G401.6 (cell line): Measurements from ENCODE around the gene AQP12A.

ENCODE experiments used
- FAIRE-seq: peaks from 2 replicates; lab custom pipeline; 2012; peaks lifted over from hg19 to GRCh38; lab: Jason Lieb, UNC

Gene AQP12A

GRCh38 chr2:240724431-240724830 is 32.8 kb downstream of the AQP12A start:
- FAIRE-seq, result no peak

GRCh38 chr2:240725266-240725665 is 33.6 kb downstream of the AQP12A start:
- FAIRE-seq, result no peak

- FAIRE-seq, result no peak
These were observed 34.0 kb downstream of the AQP12A start for GRCh38 chr2:240725671-240726070.

GRCh38 chr2:240726876-240727275 is 35.2 kb downstream of the AQP12A start:
- no peak for FAIRE-seq

DNA sequence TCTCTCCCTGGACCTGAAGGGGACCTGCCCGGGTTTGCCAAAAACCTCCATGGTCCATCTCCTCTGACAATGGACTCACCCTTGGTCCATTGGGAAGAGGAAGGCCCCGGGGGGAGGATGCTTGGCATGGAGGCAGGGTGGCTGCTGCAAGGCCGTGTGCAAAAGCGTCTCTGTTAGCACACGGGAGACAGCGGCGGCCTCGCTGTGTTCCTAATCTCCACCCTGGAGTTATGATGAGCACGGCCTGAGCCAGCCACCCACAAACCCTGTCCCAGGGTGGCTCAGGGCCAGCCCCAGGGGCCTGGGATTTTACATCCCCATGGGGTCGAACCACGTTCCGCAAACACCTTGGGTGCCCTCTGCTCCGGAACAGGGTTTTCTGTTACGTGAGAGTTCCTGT is 35.8 kb downstream of the AQP12A start:
- no peak for FAIRE-seq

DNA sequence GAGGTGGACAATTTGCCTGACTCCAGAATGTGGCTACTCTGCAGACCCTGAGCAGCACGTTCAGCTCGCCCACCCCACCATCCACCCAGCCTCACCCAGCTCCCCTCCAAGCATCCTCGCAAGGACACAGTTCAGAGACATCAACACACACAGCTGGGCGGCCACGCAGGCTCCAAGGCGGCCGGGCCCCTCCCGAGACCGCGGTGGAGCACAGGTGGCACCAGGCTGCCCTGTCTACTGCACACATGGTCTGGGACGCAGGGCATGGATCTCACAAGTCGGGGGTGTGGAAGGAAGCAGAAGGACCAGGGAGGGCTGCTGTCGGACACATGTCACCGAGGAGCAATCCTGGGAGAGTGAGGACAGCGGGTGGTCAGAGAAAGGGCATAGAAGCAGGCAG is 36.2 kb downstream of the AQP12A start:
- FAIRE-seq, result no peak

- no peak for FAIRE-seq
These were observed 36.7 kb downstream of the AQP12A start for GRCh38 chr2:240728361-240728760.

GRCh38 chr2:240728827-240729226 is 37.2 kb downstream of the AQP12A start:
- no peak for FAIRE-seq

DNA sequence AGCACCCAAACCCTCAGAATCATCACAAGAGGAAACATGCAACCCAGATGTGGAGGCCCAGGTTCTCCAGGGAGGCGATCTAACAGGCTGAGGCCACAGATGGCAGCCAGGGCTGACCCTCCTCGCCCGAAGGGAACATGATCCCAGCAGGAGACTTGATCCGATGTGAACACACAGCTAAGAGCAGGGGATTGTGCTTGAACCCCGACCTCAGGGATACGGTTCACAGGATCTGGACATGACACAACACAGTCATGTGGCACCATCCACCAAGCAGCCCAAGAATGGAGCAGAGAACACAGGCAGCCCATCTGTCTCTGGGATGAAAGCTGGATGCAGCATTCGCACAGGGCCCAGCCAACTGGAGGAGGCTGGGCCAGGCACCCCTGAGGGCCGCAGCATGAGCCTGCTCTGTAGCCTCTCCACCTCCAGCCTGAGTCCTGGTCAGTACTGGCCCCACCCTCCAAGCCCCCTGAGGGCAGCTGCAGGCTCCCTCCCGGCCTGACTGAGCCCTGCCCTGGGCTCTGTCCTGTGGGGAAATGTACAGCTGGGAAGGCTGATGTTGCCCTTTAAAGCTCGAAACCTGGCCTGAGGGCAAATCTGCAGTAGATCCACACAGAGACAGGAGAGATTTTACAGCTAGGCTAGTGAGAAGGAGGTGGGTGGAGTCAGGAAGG is 39.0 kb downstream of the AQP12A start:
- no peak for FAIRE-seq

GRCh38 chr2:240731178-240731545 is 39.5 kb downstream of the AQP12A start:
- no peak for FAIRE-seq

DNA sequence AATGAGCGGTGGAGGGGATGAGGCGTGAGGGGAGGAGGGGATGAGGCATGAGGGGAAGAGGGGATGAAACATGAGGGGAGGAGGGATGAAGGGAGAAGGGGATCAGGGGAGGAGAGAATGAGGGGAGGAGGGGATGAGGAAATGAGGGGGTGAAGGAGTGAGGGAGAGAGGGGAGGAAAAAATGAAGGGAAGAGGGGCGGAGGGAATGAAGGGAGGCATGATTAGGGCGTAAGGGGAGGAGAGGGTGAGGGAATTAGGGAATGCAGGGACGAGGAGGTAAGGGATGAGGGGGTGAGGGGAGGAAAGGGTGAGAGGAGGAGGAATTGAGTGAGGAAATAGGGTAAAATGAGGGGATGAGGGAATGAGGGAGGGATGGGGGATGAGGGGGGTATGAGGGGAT is 40.5 kb downstream of the AQP12A start:
- FAIRE-seq, result no peak

- no peak for FAIRE-seq
These were observed 41.4 kb downstream of the AQP12A start for GRCh38 chr2:240732911-240733622.

GRCh38 chr2:240733803-240734495 is 42.3 kb downstream of the AQP12A start:
- FAIRE-seq, result no peak

DNA sequence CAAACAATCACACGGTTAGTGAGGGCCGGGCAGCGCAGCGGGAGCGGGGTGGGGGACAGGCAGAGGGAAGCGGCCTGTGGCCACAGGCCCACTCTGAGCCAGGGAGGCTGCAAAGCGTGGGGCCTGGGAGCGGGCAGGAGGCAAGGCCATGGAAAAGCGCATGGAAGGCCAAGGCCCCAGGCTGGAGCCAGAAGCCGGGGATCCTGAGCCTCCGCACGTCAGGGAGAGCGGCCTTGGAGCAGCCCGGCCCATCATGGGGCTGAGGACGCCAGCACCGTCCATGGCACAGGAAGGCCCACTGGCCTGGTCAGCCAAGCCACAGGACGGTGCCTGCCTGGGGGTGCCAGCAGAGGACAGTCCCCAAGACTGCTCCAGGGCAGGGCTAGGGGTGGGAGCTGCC is 43.1 kb downstream of the AQP12A start:
- no peak for FAIRE-seq

DNA sequence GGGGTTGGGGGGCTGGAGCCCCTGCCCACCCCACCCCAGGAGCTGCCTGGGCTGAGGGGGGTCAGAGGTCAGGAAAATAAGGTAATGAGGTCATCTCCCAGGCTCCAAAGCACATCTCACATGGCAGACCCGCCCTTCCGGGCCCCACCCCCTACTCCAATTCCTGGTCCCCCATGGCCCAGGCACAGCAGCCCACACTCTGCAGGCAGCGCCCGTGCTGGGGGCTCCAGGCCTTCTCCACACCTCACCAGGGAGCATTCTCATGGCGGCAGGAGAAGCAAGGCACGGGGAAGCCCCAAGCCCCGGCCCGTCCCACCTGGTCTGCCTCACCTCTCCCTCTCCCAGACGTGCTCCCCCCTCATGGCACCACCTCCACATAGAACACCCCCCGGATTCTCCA is 43.8 kb downstream of the AQP12A start:
- FAIRE-seq, result no peak

- FAIRE-seq, result no peak
These were observed 44.9 kb downstream of the AQP12A start for GRCh38 chr2:240736281-240737250.

GRCh38 chr2:240737512-240737911 is 45.8 kb downstream of the AQP12A start:
- no peak for FAIRE-seq

DNA sequence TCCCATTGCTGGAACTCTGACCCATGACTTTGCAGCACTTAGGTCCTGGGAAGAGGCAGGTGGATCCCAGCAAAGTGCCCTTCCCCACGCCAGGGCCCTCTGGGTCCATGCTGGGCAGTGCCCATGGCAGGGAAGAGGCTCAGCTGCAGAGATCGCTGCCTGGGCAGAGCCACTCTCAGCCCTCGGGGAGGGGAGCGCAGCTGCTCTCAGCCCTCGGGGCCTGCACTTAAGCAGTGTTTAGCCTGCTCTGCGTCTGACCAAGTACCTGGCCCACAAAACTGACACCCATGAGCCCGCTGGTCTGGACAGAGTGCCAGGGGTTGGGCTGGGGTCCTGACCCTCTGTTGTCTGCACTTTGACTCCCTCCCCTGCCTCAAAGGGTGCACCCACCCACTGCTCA is 46.3 kb downstream of the AQP12A start:
- no peak for FAIRE-seq

DNA sequence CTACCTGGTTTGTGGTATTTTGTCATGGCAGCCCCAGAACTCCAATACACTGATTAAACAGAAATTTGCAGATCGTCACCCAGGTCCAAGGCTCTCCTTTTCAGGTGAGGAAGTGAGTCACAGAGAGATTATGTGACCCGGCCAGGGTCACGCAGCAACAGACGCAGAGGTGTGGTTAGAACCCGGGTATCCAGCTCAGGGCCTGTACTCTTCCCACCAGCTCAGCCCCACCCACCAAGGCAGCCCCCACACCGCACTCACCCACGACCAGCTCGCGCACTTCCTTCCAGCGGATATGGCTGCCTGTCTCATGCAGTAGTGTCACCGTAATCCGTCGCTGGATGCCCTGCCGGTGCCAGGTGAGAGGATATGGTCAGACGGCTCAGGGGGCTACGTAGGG is 48.1 kb downstream of the AQP12A start:
- FAIRE-seq, result no peak

GRCh38 chr2:240741091-240741490 is 49.4 kb downstream of the AQP12A start:
- no peak for FAIRE-seq

- no peak for FAIRE-seq
These were observed 51.0 kb downstream of the AQP12A start for GRCh38 chr2:240742602-240743095.

GRCh38 chr2:240745456-240745855 is 53.8 kb downstream of the AQP12A start:
- FAIRE-seq, result no peak
